Keratinocyte (primary cell): ENCODE data around the gene RNF8. TPM values are rescaled to one million over a fixed set of nuclear protein-coding genes. Genes with fewer than 3 reads are reported as not detected.

Source experiments
- DNase-seq: peaks from one replicate; pipeline ENCODE4 v3.0.0-alpha.2; 2011; ENCODE audit warnings: low read depth, missing footprints, low spot score
- FAIRE-seq: peaks from 2 replicates; lab custom pipeline; 2011; peaks lifted over from hg19 to GRCh38; lab: Jason Lieb, UNC
- H2AFZ ChIP-seq: 2 replicates; pipeline ENCODE4 v1.6.0; 2012; ENCODE audit warnings: low read length, control low read depth, inconsistent platforms; ENCODE audit not compliant: control insufficient read depth
- H3K27ac ChIP-seq: 2 replicates; pipeline ENCODE4 v1.5.1; 2011; ENCODE audit warnings: low read length; ENCODE audit not compliant: control insufficient read depth, insufficient read depth
- H3K27me3 ChIP-seq: 3 replicates; pipeline ENCODE4 v1.6.0; 2011; ENCODE audit warnings: low read length; ENCODE audit not compliant: control insufficient read depth, insufficient read depth; ENCODE audit errors: extremely low read depth
- H3K36me3 ChIP-seq, 2 experiments: 2 replicates in 1 of 2; 3 replicates in 1 of 2; pipeline ENCODE4 v1.5.1; 2011; ENCODE audit warnings: low read length in 2 of 2, mild to moderate bottlenecking in 1 of 2; ENCODE audit not compliant: control insufficient read depth in 2 of 2, insufficient read depth in 2 of 2; ENCODE audit errors: extremely low read depth in 1 of 2
- H3K4me1 ChIP-seq: 3 replicates; pipeline ENCODE4 v1.5.1; 2011; ENCODE audit warnings: low read length; ENCODE audit not compliant: control insufficient read depth, insufficient read depth; ENCODE audit errors: extremely low read depth
- H3K4me2 ChIP-seq: 3 replicates; pipeline ENCODE4 v1.6.0; 2011; ENCODE audit warnings: low read depth, low read length; ENCODE audit not compliant: control insufficient read depth, insufficient read depth; ENCODE audit errors: extremely low read depth
- H3K4me3 ChIP-seq, 3 experiments: fragments of 200-600 bp in 1 of 3; sonication (generic) in 1 of 3; 2 replicates in 2 of 3; 3 replicates in 1 of 3; pipeline ENCODE4 v1.5.1; 2011 to 2016; ENCODE audit warnings: low read length in 3 of 3, mild to moderate bottlenecking in 3 of 3, control low read depth in 2 of 3, inconsistent platforms in 1 of 3, low read depth in 1 of 3, mixed read lengths in 1 of 3, mixed run types in 1 of 3, moderate library complexity in 1 of 3; ENCODE audit not compliant: control insufficient read depth in 2 of 3, insufficient read depth in 2 of 3; ENCODE audit errors: extremely low read depth in 1 of 3
- H3K79me2 ChIP-seq: 2 replicates; pipeline ENCODE4 v1.6.0; 2012; ENCODE audit warnings: low read length; ENCODE audit not compliant: control insufficient read depth, insufficient read depth
- H3K9ac ChIP-seq: 3 replicates; pipeline ENCODE4 v1.6.0; 2011; ENCODE audit warnings: low read length; ENCODE audit not compliant: control insufficient read depth, insufficient read depth; ENCODE audit errors: extremely low read depth
- H3K9me1 ChIP-seq: 3 replicates; pipeline ENCODE4 v1.6.0; 2011; ENCODE audit warnings: low read length; ENCODE audit not compliant: control insufficient read depth, insufficient read depth; ENCODE audit errors: extremely low read depth
- H3K9me3 ChIP-seq: 2 replicates; pipeline ENCODE4 v1.5.1; 2012; ENCODE audit warnings: low read depth, low read length; ENCODE audit not compliant: control insufficient read depth
- H4K20me1 ChIP-seq: 3 replicates; pipeline ENCODE4 v1.6.0; 2011; ENCODE audit warnings: low read length; ENCODE audit not compliant: control insufficient read depth, insufficient read depth; ENCODE audit errors: extremely low read depth
- CTCF ChIP-seq, 3 experiments: IDR thresholded peaks in 1 of 3; conservative IDR thresholded peaks in 1 of 3; optimal IDR thresholded peaks in 1 of 3; 2 replicates in 2 of 3; 3 replicates in 1 of 3; pipeline versions ENCODE3 to v1.5.1; 2011; ENCODE audit warnings: low read length in 3 of 3, mild to moderate bottlenecking in 3 of 3, moderate library complexity in 2 of 3, control low read depth in 1 of 3, inconsistent platforms in 1 of 3; ENCODE audit not compliant: insufficient read depth in 2 of 3; ENCODE audit errors: extremely low read depth in 1 of 3
- EZH2 ChIP-seq: IDR thresholded peaks from one replicate; pipeline ENCODE4 v1.6.1; 2012; ENCODE audit warnings: inconsistent platforms, mild to moderate bottlenecking, low read length, moderate library complexity
- dilution Hi-C: fragments of 300-500 bp; cut with MboI; formaldehyde crosslinking; loops from one replicate; pipeline ENCODE4 v1.7.0; 2020; ENCODE audit warnings: low sequenced_read_pairs; ENCODE audit not compliant: extremely low pct_ligation_motif_present
- polyA plus RNA-seq, 5 experiments: library from polyadenylated mRNA; depleted of rRNA in 3 of 5; stranded (reverse) in 3 of 5; stranded (forward) in 1 of 5; unstranded in 1 of 5; fragments of >200 nt; gene quantifications; 1 replicate in 1 of 5; 2 replicates in 3 of 5; 3 replicates in 1 of 5; pipeline versions ENCODE4 v1.2.1 to v1.2.3, GENCODE V29; 2011 to 2012; ENCODE audit warnings: missing spikeins in 2 of 5, low read depth in 1 of 5, low replicate concordance in 1 of 5

The RNF8 gene
- polyA plus RNA-seq, 1 donor (not counting 4 experiments of a cell fraction or from before 2014, with no cell fraction given) = 34.5 TPM

GRCh38 chr6:37351027-37351426 is 2.8 kb upstream of the RNF8 start:
- no peaks in the 10 kb centered on the region for H3K9me1 ChIP-seq
- H3K79me2 ChIP-seq = peaks cover 22% of the 10 kb centered on the region
- dilution Hi-C loops = no loop called here
- no peak overlapping the region for H2AFZ ChIP-seq
- H3K27me3 ChIP-seq = no peaks in the 10 kb centered on the region
- no peak overlapping the region for H3K4me3 ChIP-seq
- H3K9ac ChIP-seq = no peak overlapping the region
- H3K27ac ChIP-seq = no peak overlapping the region
- no peaks in the 10 kb centered on the region for H3K9me3 ChIP-seq
- no peak overlapping the region for H3K4me2 ChIP-seq
- DNase-seq = no peak
- H3K4me1 ChIP-seq = peaks cover 12% of the 10 kb centered on the region
- FAIRE-seq = no peak
- TF ChIP-seq EZH2 (no peak), CTCF (optimal IDR thresholded peaks at IDR 0.05 in 1 of 3, IDR thresholded peaks at IDR 0.05 in 1 of 3, conservative IDR thresholded peaks at IDR 0.05 in 1 of 3; ENCODE audit: extremely low read depth in 1 of 3, insufficient read depth in 2 of 3, low read length in 3 of 3) (no peak)
- H4K20me1 ChIP-seq = no peaks in the 10 kb centered on the region
- no peaks in the 10 kb centered on the region for H3K36me3 ChIP-seq

- H3K4me2 ChIP-seq = no peak overlapping the region
- no peaks in the 10 kb centered on the region for H4K20me1 ChIP-seq
- no peak overlapping the region for H3K4me3 ChIP-seq
- H3K9me3 ChIP-seq = no peaks in the 10 kb centered on the region
- no peak overlapping the region for H3K9ac ChIP-seq
- dilution Hi-C loops = no loop called here
- H3K27ac ChIP-seq = no peak overlapping the region
- DNase-seq = no peak
- peaks cover 12% of the 10 kb centered on the region for H3K4me1 ChIP-seq
- H3K79me2 ChIP-seq = peaks cover 36% of the 10 kb centered on the region
- H3K9me1 ChIP-seq = no peaks in the 10 kb centered on the region
- no peak for TF ChIP-seq EZH2
- no peak for TF ChIP-seq CTCF (optimal IDR thresholded peaks at IDR 0.05 in 1 of 3, IDR thresholded peaks at IDR 0.05 in 1 of 3, conservative IDR thresholded peaks at IDR 0.05 in 1 of 3; ENCODE audit: extremely low read depth in 1 of 3, insufficient read depth in 2 of 3, low read length in 3 of 3)
- no peaks in the 10 kb centered on the region for H3K36me3 ChIP-seq
- no peak overlapping the region for H2AFZ ChIP-seq
- FAIRE-seq = no peak
- no peaks in the 10 kb centered on the region for H3K27me3 ChIP-seq
Observed at GRCh38 chr6:37352384-37352783, 1.4 kb upstream of the RNF8 start.
